T47D (cell line): ENCODE data around the gene CFAP54.

Source experiments
- DNase-seq, 2 experiments: peaks; one replicate each; pipeline versions ENCODE4 v3.0.0 to v3.0.0-alpha.2; 2011 to 2012; ENCODE audit warnings: low read depth in 1 of 2, low spot score in 1 of 2
- JUND ChIP-seq: IDR thresholded peaks from 2 replicates; pipeline ENCODE4 v1.6.1; 2012; ENCODE audit warnings: low read depth
- in situ Hi-C: cut with HindIII; loops from 2 replicates; pipeline ENCODE4 v1.10.0; 2016; ENCODE audit warnings: low sequenced_read_pairs, low pct_unique_long_range_greater_than_20kb

CFAP54 gene

GRCh38 chr12:96862326-96862725 is 372.9 kb downstream of the CFAP54 start:
- peak in 1 of 2 experiments; percentile 13 for DNase-seq
- in situ Hi-C loops, result no loop called here
- TF ChIP-seq JUND, result no peak

DNA sequence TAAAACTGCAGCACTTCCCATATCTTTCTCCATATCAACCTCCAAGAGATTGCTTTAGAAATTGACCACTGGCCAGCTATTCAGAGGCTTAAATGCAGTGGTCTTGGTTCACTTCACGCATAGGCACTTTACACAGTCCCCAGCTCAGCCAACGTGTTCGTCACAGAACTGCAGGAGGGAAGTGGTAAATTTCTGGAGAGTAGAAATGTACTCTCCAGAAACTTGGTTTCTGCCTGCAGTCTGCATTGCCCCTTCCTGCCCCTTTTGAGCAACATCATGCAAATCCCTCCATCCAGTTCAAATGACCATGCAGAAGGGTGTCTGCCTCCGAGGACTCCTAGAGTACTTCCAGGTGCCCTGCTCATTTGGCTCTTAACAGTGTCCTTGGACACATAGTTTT is 375.0 kb downstream of the CFAP54 start:
- TF ChIP-seq JUND, result no peak
- in situ Hi-C loops, result no loop called here

DNA sequence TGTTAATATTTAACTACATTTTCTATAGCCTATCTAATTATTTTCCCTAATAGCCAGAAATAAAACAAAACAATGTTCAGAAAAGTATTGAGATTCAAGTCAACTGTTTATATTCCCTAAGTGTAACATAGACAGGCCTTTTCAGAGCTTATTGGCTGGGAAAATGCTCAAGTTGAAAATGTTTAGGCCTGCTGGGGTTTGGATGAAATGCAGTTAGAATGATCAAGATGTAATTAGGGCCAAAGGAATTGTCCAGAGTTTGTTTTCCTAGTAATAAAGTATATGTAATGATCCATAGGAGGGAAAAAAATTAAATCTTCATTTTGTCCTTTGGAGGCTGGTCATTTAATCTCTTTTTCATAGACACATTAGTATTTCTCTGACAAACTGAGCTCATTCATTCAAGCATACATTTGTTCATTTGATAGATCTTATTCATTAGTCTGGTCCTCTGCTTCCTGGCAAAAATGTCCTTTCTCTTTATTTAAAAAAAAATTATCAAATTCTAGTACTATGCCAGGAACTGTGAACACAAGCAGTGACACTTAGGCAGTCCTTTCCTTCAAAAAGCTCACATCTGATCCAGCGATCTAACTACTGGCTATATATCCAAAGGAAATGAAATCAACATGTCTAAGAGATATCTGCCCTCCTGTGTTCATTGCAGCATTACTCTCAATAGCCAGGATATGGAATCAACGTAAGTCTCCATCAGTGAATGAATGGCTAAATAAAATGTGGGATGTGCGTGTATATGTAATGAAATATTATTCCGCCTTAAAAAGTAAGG is 377.6 kb downstream of the CFAP54 start:
- TF ChIP-seq JUND, result no peak
- in situ Hi-C loops, result no loop called here
- no peak for DNase-seq

More for the DNA sequence above, 375.0 kb downstream of the CFAP54 start:
- no peak for DNase-seq

DNA sequence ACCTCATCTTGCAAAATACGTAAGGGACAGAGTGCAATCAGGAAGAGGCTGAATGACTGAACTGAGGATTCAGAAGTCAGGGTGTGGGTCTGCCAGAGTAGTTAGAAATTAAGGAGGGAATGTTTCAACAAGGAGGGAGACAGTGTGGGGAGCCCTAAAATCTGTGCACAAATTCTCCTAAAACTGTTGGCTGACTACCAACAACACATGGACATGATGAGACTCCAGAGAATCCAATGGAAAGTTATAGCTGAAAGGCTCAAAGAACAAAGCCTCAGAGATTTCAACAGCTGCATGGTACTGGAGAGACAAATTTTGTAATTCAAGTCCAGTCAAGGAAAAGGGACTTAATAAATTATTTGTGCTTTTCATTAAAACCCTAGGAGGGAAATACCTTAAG is 381.6 kb downstream of the CFAP54 start:
- no peak for TF ChIP-seq JUND
- in situ Hi-C loops, result no loop called here
- no peak for DNase-seq

- TF ChIP-seq JUND, result no peak
- DNase-seq, result no peak
- in situ Hi-C loops, result no loop called here
These were observed 383.6 kb downstream of the CFAP54 start for GRCh38 chr12:96872961-96873360.

GRCh38 chr12:96874211-96874610 is 384.8 kb downstream of the CFAP54 start:
- no peak for TF ChIP-seq JUND
- in situ Hi-C loops, result no loop called here
- DNase-seq, result no peak

DNA sequence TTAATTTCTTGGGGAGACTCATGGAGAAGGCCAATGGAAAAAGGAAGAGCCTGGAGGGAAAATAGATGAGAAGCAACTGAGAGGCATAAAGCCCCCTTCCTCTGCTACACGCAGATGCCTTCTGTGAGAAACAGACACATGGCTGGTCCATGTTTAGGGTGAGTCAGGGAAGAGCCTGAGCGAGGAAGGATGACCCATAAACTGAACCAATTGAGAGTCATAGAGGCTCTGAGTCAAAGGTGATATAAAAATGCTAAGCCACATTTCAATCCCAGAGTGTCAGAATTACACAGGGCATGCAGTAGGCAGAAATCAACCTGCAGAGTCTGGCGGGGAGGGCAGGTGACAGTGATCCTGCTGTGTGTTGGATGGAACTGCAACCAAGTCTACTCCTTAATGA is 387.6 kb downstream of the CFAP54 start:
- TF ChIP-seq JUND, result no peak
- in situ Hi-C loops, result no loop called here
- DNase-seq, result no peak

GRCh38 chr12:96878704-96879103 is 389.3 kb downstream of the CFAP54 start:
- no peak for DNase-seq
- in situ Hi-C loops, result no loop called here
- no peak for TF ChIP-seq JUND

DNA sequence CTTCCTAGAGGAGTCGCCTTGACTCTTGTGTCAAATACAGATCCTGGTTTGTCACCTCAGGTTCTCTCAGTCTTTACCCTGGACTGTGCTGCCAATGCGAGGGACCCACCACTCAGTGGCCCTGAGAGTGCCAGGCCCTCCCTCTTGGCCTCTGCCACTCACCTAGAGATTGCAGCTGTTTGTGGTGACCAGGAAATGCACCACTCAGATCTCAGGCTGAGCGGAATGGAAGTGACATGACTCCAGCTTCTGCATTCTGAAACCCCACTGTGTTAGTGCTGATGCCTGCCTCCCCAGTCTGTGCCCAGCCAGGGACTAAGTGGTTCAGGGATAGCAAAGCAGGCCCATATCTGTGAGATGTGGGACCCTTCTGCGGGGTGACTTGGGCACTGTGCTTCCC is 389.9 kb downstream of the CFAP54 start:
- no peak for TF ChIP-seq JUND
- DNase-seq, result no peak
- in situ Hi-C loops, result no loop called here

GRCh38 chr12:96880220-96880619 is 390.8 kb downstream of the CFAP54 start:
- no peak for TF ChIP-seq JUND
- no peak for DNase-seq
- in situ Hi-C loops, result no loop called here

GRCh38 chr12:96881608-96882007 is 392.2 kb downstream of the CFAP54 start:
- in situ Hi-C loops, result no loop called here
- TF ChIP-seq JUND, result no peak
- DNase-seq, result no peak

- in situ Hi-C loops, result no loop called here
- TF ChIP-seq JUND, result no peak
- no peak for DNase-seq
These were observed 393.5 kb downstream of the CFAP54 start for GRCh38 chr12:96882862-96883261.

DNA sequence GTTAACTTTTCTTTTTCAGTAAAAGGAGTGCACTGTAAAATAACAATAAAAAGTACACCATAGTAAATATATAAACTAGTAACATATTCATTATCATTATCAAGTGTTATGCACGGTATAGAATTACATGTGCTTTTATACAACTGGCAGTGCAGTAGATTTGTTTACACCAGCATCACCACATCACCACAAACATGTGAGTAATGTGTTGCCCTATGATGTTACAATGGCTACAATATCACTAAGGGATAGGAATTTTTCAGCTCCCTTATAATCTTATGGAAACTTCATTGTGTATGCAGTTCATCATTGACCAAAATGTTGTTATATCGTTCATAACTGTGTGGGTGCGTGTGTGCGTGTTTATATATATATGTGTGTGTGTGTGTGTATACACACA is 394.2 kb downstream of the CFAP54 start:
- TF ChIP-seq JUND, result no peak
- no peak for DNase-seq
- in situ Hi-C loops, result no loop called here
